T-helper 1 cell treated with Interleukin-12 subunit alpha and Interleukin-12 subunit beta and Interleukin-4 antibody, amounts not matched to agents 30 ng/mL and 1 ng/mL, for 36 hours (primary cell): ENCODE measurements around the gene ALS2CL. TPM values are rescaled to one million over a fixed set of nuclear protein-coding genes. Genes with fewer than 3 reads are reported as not detected.
"Not testable (repeated sequence)": the region's sequence is repeated elsewhere in the genome, so short reads cannot be mapped to it uniquely, and the experiment has no call there.

Experiments used
- intact Hi-C: fragments of 100-400 bp; cut with micrococcal nuclease; formaldehyde crosslinking; loops from one replicate; pipeline ENCODE4 v1.15.1; 2024
- total RNA-seq: library from RNA; stranded (reverse); gene quantifications from 2 replicates; pipeline ENCODE4 v1.2.3, GENCODE V29; 2022

Gene ALS2CL
- total RNA-seq, 1 donor from 2014 or later: 1.6 TPM

- intact Hi-C loops: not testable (repeated sequence)
Measured at GRCh38 chr3:46704346-46704745, 10.9 kb upstream of the ALS2CL start.

- intact Hi-C loops: no loop called here
Measured at GRCh38 chr3:46703013-46703520, 9.6 kb upstream of the ALS2CL start.

GRCh38 chr3:46702246-46703012 is 8.9 kb upstream of the ALS2CL start:
- intact Hi-C loops: no loop called here

- intact Hi-C loops: no loop called here
Measured at GRCh38 chr3:46701181-46701939, 7.9 kb upstream of the ALS2CL start, which contains the start of gene TMIE. TSS of gene TMIE (plus strand) at chr3:46701392. CDS start at chr3:46701488, 96 bp downstream.

GRCh38 chr3:46700772-46701171 is 7.3 kb upstream of the ALS2CL start:
- intact Hi-C loops: no loop called here

- intact Hi-C loops: no loop called here
Measured at GRCh38 chr3:46699676-46700523, 6.4 kb upstream of the ALS2CL start.

GRCh38 chr3:46695962-46696894 is 2.7 kb upstream of the ALS2CL start:
- intact Hi-C loops: no loop called here

GRCh38 chr3:46695177-46695961 is 1.9 kb upstream of the ALS2CL start:
- intact Hi-C loops: no loop called here

- intact Hi-C loops: no loop called here
Measured at GRCh38 chr3:46694520-46694919, 1.0 kb upstream of the ALS2CL start.

GRCh38 chr3:46693892-46694226 is 380 bp upstream of the ALS2CL start:
- intact Hi-C loops: loop anchor here (1.0 kb wide), 1 partner anchor 118 kb away; no protein-coding TSS in a partner anchor

- intact Hi-C loops: no loop called here
Measured at GRCh38 chr3:46692566-46692990, 901 bp downstream of the ALS2CL start.

GRCh38 chr3:46690798-46691197 is 2.7 kb downstream of the ALS2CL start:
- intact Hi-C loops: no loop called here

GRCh38 chr3:46685446-46685845 is 8.0 kb downstream of the ALS2CL start:
- intact Hi-C loops: no loop called here

GRCh38 chr3:46684891-46685290 is 8.6 kb downstream of the ALS2CL start:
- intact Hi-C loops: no loop called here

GRCh38 chr3:46682974-46683373 is 10.5 kb downstream of the ALS2CL start:
- intact Hi-C loops: no loop called here

- intact Hi-C loops: no loop called here
Measured at GRCh38 chr3:46681856-46682540, 11.5 kb downstream of the ALS2CL start.

GRCh38 chr3:46681387-46681786 is 12.1 kb downstream of the ALS2CL start:
- intact Hi-C loops: no loop called here

- intact Hi-C loops: no loop called here
Measured at GRCh38 chr3:46680298-46680826, 13.1 kb downstream of the ALS2CL start.

GRCh38 chr3:46679681-46680080 is 13.8 kb downstream of the ALS2CL start:
- intact Hi-C loops: no loop called here
